H9 (cell line): ENCODE measurements around the gene ZPR1. TPM values are rescaled to one million over a fixed set of nuclear protein-coding genes. Genes with fewer than 3 reads are reported as not detected.

ENCODE experiments used
- DNase-seq: peaks from one replicate; pipeline ENCODE4 v3.0.0-alpha.2; 2017
- H2AFZ ChIP-seq: one replicate; pipeline ENCODE4 v1.6.1; 2013; ENCODE audit warnings: mild to moderate bottlenecking, low read length, control low read depth, moderate library complexity
- H2AK5ac ChIP-seq: 2 replicates; pipeline ENCODE4 v1.6.1; 2013; ENCODE audit warnings: low read length, control low read depth, mixed read lengths; ENCODE audit not compliant: insufficient read length
- H2BK120ac ChIP-seq: one replicate; pipeline ENCODE4 v1.6.1; 2013; ENCODE audit warnings: low read depth, mild to moderate bottlenecking, low read length, control low read depth, inconsistent platforms; ENCODE audit not compliant: poor library complexity, severe bottlenecking
- H2BK12ac ChIP-seq: 2 replicates; pipeline ENCODE4 v1.6.1; 2013; ENCODE audit warnings: low read length, control low read depth, mixed read lengths, low read depth; ENCODE audit not compliant: insufficient read length
- H2BK15ac ChIP-seq: 2 replicates; pipeline ENCODE4 v1.6.1; 2013; ENCODE audit warnings: low read depth, low read length, control low read depth
- H2BK20ac ChIP-seq: one replicate; pipeline ENCODE4 v1.6.1; 2013; ENCODE audit warnings: low read depth, mild to moderate bottlenecking, low read length, control low read depth, inconsistent platforms; ENCODE audit not compliant: poor library complexity, severe bottlenecking
- H2BK5ac ChIP-seq: 2 replicates; pipeline ENCODE4 v1.6.1; 2013; ENCODE audit warnings: low read length, control low read depth, mixed read lengths; ENCODE audit not compliant: insufficient read length
- H3K14ac ChIP-seq: 2 replicates; pipeline ENCODE4 v1.6.1; 2013; ENCODE audit warnings: low read length, control low read depth; ENCODE audit not compliant: insufficient read depth
- H3K18ac ChIP-seq: 2 replicates; pipeline ENCODE4 v1.6.1; 2013; ENCODE audit warnings: low read depth, mild to moderate bottlenecking, mixed read lengths, low read length, control low read depth; ENCODE audit not compliant: insufficient read length
- H3K23ac ChIP-seq: 2 replicates; pipeline ENCODE4 v1.6.1; 2013; ENCODE audit warnings: low read length, control low read depth, mixed read lengths, low read depth; ENCODE audit not compliant: insufficient read length
- H3K23me2 ChIP-seq: 2 replicates; pipeline ENCODE4 v1.6.1; 2013; ENCODE audit warnings: low read depth, mild to moderate bottlenecking, mixed read lengths, low read length, control low read depth; ENCODE audit not compliant: insufficient read length, poor library complexity, severe bottlenecking
- H3K27ac ChIP-seq: 2 replicates; pipeline ENCODE4 v1.5.1; 2013; ENCODE audit warnings: low read length, control low read depth, mixed read lengths, low read depth; ENCODE audit not compliant: insufficient read length
- H3K27me3 ChIP-seq: 2 replicates; pipeline ENCODE4 v1.6.1; 2013; ENCODE audit warnings: low read length, control low read depth, inconsistent platforms; ENCODE audit not compliant: insufficient read depth
- H3K4ac ChIP-seq: 2 replicates; pipeline ENCODE4 v1.6.1; 2013; ENCODE audit warnings: low read depth, mild to moderate bottlenecking, control low read depth, inconsistent platforms, low read length, moderate library complexity
- H3K4me1 ChIP-seq: 2 replicates; pipeline ENCODE4 v1.6.1; 2013; ENCODE audit warnings: low read length, control low read depth, inconsistent platforms; ENCODE audit not compliant: insufficient read depth
- H3K4me2 ChIP-seq: 2 replicates; pipeline ENCODE4 v1.6.1; 2013; ENCODE audit warnings: low read length, control low read depth, mixed read lengths; ENCODE audit not compliant: insufficient read length, insufficient read depth
- H3K56ac ChIP-seq: 2 replicates; pipeline ENCODE4 v1.6.1; 2013; ENCODE audit warnings: low read depth, mild to moderate bottlenecking, mixed read lengths, low read length, control low read depth; ENCODE audit not compliant: insufficient read length
- H3K79me1 ChIP-seq: 2 replicates; pipeline ENCODE4 v1.6.1; 2013; ENCODE audit warnings: low read depth, mild to moderate bottlenecking, moderate library complexity, low read length, control low read depth, inconsistent platforms; ENCODE audit not compliant: insufficient read depth, poor library complexity, severe bottlenecking
- H3K79me2 ChIP-seq: 2 replicates; pipeline ENCODE4 v1.6.1; 2013; ENCODE audit warnings: low read length, control low read depth, inconsistent platforms; ENCODE audit not compliant: insufficient read depth
- H3K9ac ChIP-seq: 2 replicates; pipeline ENCODE4 v1.6.1; 2013; ENCODE audit warnings: low read length, control low read depth, mixed read lengths; ENCODE audit not compliant: insufficient read length; ENCODE audit errors: extremely low read depth
- H3K9me3 ChIP-seq: one replicate; pipeline ENCODE4 v1.6.1; 2013; ENCODE audit warnings: low read depth, low read length, inconsistent platforms; ENCODE audit not compliant: control insufficient read depth
- H3T11ph ChIP-seq: one replicate; pipeline ENCODE4 v1.6.1; 2013; ENCODE audit warnings: mild to moderate bottlenecking, low read length, control low read depth, inconsistent platforms
- H4K20me1 ChIP-seq: one replicate; pipeline ENCODE4 v1.6.1; 2013; ENCODE audit not compliant: control insufficient read depth, insufficient read length, insufficient read depth
- H4K5ac ChIP-seq: 2 replicates; pipeline ENCODE4 v1.6.1; 2013; ENCODE audit warnings: low read depth, mild to moderate bottlenecking, mixed read lengths, low read length, control low read depth; ENCODE audit not compliant: insufficient read length
- H4K8ac ChIP-seq: replicated peaks from 2 replicates; pipeline ENCODE4 v1.6.1; 2013; ENCODE audit warnings: low read length, control low read depth, mixed read lengths, low read depth; ENCODE audit not compliant: insufficient read length
- H4K91ac ChIP-seq: 2 replicates; pipeline ENCODE4 v1.6.1; 2013; ENCODE audit warnings: low read depth, mild to moderate bottlenecking, moderate library complexity, mixed read lengths, low read length, control low read depth; ENCODE audit not compliant: insufficient read length
- H3K27ac Mint-ChIP-seq, 3 experiments: 2 replicates in 2 of 3; 3 replicates in 1 of 3; pipeline ENCODE4 v1.8.0; 2020 to 2021; ENCODE audit warnings: mixed read lengths in 3 of 3, mild to moderate bottlenecking in 1 of 3, moderate library complexity in 1 of 3
- H3K27me3 Mint-ChIP-seq: 2 replicates; pipeline ENCODE4 v1.8.0; 2021; ENCODE audit warnings: low read depth, mild to moderate bottlenecking, moderate library complexity, mixed read lengths
- H3K36me3 Mint-ChIP-seq, 3 experiments: 2 replicates in 2 of 3; 3 replicates in 1 of 3; pipeline ENCODE4 v1.8.0; 2020 to 2021; ENCODE audit warnings: low read depth in 3 of 3, mixed read lengths in 3 of 3; ENCODE audit not compliant: insufficient read depth in 1 of 3
- H3K4me1 Mint-ChIP-seq, 2 experiments: 2 replicates each; pipeline ENCODE4 v1.8.0; 2020; ENCODE audit warnings: mixed read lengths in 2 of 2
- H3K4me3 Mint-ChIP-seq, 2 experiments: 2 replicates in 1 of 2; 3 replicates in 1 of 2; pipeline ENCODE4 v1.8.0; 2020 to 2021; ENCODE audit warnings: mild to moderate bottlenecking in 2 of 2, mixed read lengths in 2 of 2, moderate library complexity in 1 of 2
- H3K9me3 Mint-ChIP-seq, 2 experiments: 2 replicates in 1 of 2; 3 replicates in 1 of 2; pipeline ENCODE4 v1.8.0; 2020; ENCODE audit warnings: mild to moderate bottlenecking in 2 of 2, mixed read lengths in 2 of 2, moderate library complexity in 1 of 2
- CTCF ChIP-seq: fragments of 200-600 bp; sonication (generic); conservative IDR thresholded peaks from 3 replicates; pipeline ENCODE4 v1.8.0; 2021; ENCODE audit warnings: antibody characterized with exemption, mild to moderate bottlenecking
- WGBS: extraction: QIAGEN DNeasy Blood & Tissue Kit; methylation state at CpG from one replicate; pipeline ENCODE4 v1.1.7; 2013; ENCODE audit warnings: missing lambda C conversion rate, low lambda C conversion rate, mixed read lengths; ENCODE audit not compliant: insufficient read length; ENCODE audit errors: extremely low coverage; 5-methylcytosine and 5-hydroxymethylcytosine counted together
- long read RNA-seq: library from polyadenylated mRNA; unstranded; transcript quantifications from one replicate; pipeline ENCODE4 v2.0.0, GENCODE V29; 2020
- total RNA-seq: library from RNA; stranded (reverse); gene quantifications from 2 replicates; pipeline ENCODE4 v1.2.1, GENCODE V29; 2021

Gene ZPR1
- total RNA-seq, result 77.2 and 82.0 TPM in 2 replicates
- long read RNA-seq, full-length matches to known transcripts, result 493 of 535 reads
- long read RNA-seq, partial matches to known transcripts, result 6 of 535 reads
- long read RNA-seq, other reads (novel, unspliced or antisense), result 36 of 535 reads

GRCh38 chr11:116787786-116788486, at the start of gene ZPR1:
TSS of gene ZPR1 (minus strand) at chr11:116788023. CDS start at chr11:116787990, 33 bp downstream.
- Histone ChIP-seq H3K4me2 (peak within 1 kb of the TSS; percentile 88), H4K91ac (no peak within 1 kb of the TSS), H3K56ac (no peak within 1 kb of the TSS), H3T11ph (no peak within 1 kb of the TSS), H3K79me1 (peaks cover 5% of the 10 kb centered on the region), H3K27me3 (no peaks in the 10 kb centered on the region; the same call in 1 of the 2 replicates), H2BK120ac (no peak within 1 kb of the TSS), H4K5ac (no peak within 1 kb of the TSS), H3K9me3 (no peaks in the 10 kb centered on the region), H3K9ac (peak within 1 kb of the TSS; percentile 76), H3K4me1 (no peaks in the 10 kb centered on the region; the same call in 1 of the 2 replicates), H3K27ac (no peak within 1 kb of the TSS), H2BK20ac (no peak within 1 kb of the TSS), H3K18ac (peak within 1 kb of the TSS; percentile 69), H3K23ac (no peak within 1 kb of the TSS), H2BK12ac (no peak within 1 kb of the TSS), H2BK5ac (no peak within 1 kb of the TSS), H3K23me2 (peaks cover 13% of the 10 kb centered on the region), H3K79me2 (peaks cover 2% of the 10 kb centered on the region; the same call in 1 of the 2 replicates), H3K14ac (peak within 1 kb of the TSS; percentile 74), H2BK15ac (no peak within 1 kb of the TSS), H2AFZ (peak within 1 kb of the TSS; percentile 83), H4K20me1 (no peaks in the 10 kb centered on the region), H3K4ac (no peak within 1 kb of the TSS), H2AK5ac (no peak within 1 kb of the TSS), H4K8ac (no peak within 1 kb of the TSS)
- peaks cover 25 to 43% (median 41%) of the 10 kb centered on the region in 3 experiments for H3K36me3 Mint-ChIP-seq
- H3K9me3 Mint-ChIP-seq, result no peaks in the 10 kb centered on the region
- peak; percentile 76 for DNase-seq
- H3K4me3 Mint-ChIP-seq, result peak within 1 kb of the TSS; percentile 88 to 91
- H3K4me1 Mint-ChIP-seq, result peaks cover 20 to 26% of the 10 kb centered on the region in 2 experiments
- H3K27me3 Mint-ChIP-seq, result peaks cover 22% of the 10 kb centered on the region
- no CpG with 5 or more reads among the region's 56 CpGs for WGBS
- no peak for TF ChIP-seq CTCF
- peak within 1 kb of the TSS; percentile 29 to 85 (median 79); a peak in 6 of 7 replicates for H3K27ac Mint-ChIP-seq
